K562 (cell line): Measurements from ENCODE around the gene CFAP70. TPM values are rescaled to one million over a fixed set of nuclear protein-coding genes. Genes with fewer than 3 reads are reported as not detected.

Experiments
- ATF1 ChIP-seq, 2 experiments: fragments of 450-650 bp in 1 of 2; IDR thresholded peaks; 2 replicates each; pipeline ENCODE4 v1.6.1; 2016; ENCODE audit warnings: missing compliant biosample characterization in 1 of 2, missing genetic modification characterization in 1 of 2
- BRCA1 ChIP-seq, 2 experiments: fragments of 450-650 bp in 1 of 2; sonication (generic) in 1 of 2; formaldehyde crosslinking in 1 of 2; IDR thresholded peaks; 2 replicates each; pipeline versions ENCODE4 v1.5.0 to v1.6.1; 2017 to 2020; ENCODE audit warnings: mild to moderate bottlenecking in 1 of 2, missing genetic modification reagents in 1 of 2
- CHD1 ChIP-seq: fragments of 200-600 bp; sonication (generic); IDR thresholded peaks from one replicate; pipeline ENCODE4 v1.6.1; 2012; ENCODE audit warnings: mild to moderate bottlenecking, moderate library complexity, low read length, inconsistent platforms
- EHMT2 ChIP-seq: fragments of 450-650 bp; IDR thresholded peaks from 2 replicates; pipeline ENCODE4 v1.6.1; 2018; ENCODE audit warnings: antibody characterized with exemption
- EWSR1 ChIP-seq: fragments of 450-650 bp; IDR thresholded peaks from 2 replicates; pipeline ENCODE4 v1.6.1; 2018; ENCODE audit warnings: borderline replicate concordance, mild to moderate bottlenecking, low read depth, moderate library complexity; ENCODE audit not compliant: partially characterized antibody
- ILK ChIP-seq: fragments of 450-650 bp; IDR thresholded peaks from 2 replicates; pipeline ENCODE4 v1.6.1; 2016; ENCODE audit warnings: missing genetic modification characterization, low read depth, mild to moderate bottlenecking, missing compliant biosample characterization, moderate library complexity, borderline replicate concordance
- JUNB ChIP-seq: fragments of 450-650 bp; formaldehyde crosslinking; conservative IDR thresholded peaks from 2 replicates; pipeline ENCODE4 v1.4.0; 2020; ENCODE audit warnings: mild to moderate bottlenecking
- MCM7 ChIP-seq, 2 experiments: fragments of 450-650 bp; IDR thresholded peaks; 2 replicates each; pipeline ENCODE4 v1.6.1; 2016 to 2018
- NFYB ChIP-seq: IDR thresholded peaks from 2 replicates; pipeline ENCODE4 v1.6.1; 2011; ENCODE audit warnings: mild to moderate bottlenecking, moderate library complexity; ENCODE audit not compliant: insufficient read length; ENCODE audit errors: extremely low read depth
- OTX1 ChIP-seq: fragments of 450-650 bp; formaldehyde crosslinking; IDR thresholded peaks from 2 replicates; pipeline ENCODE4 v1.4.0; 2022; ENCODE audit warnings: mild to moderate bottlenecking
- RNF2 ChIP-seq: sonication (generic); IDR thresholded peaks from 2 replicates; pipeline ENCODE4 v1.6.1; 2016
- SP1 ChIP-seq: sonication (generic); formaldehyde crosslinking; IDR thresholded peaks from 2 replicates; pipeline ENCODE4 v1.8.1; 2022; ENCODE audit warnings: mild to moderate bottlenecking, missing genetic modification reagents
- U2AF1 ChIP-seq: fragments of 200-400 bp; formaldehyde crosslinking; optimal IDR thresholded peaks from 2 replicates; pipeline ENCODE3; 2017; ENCODE audit warnings: mild to moderate bottlenecking, low read depth, low read length, moderate library complexity
- XRCC4 ChIP-seq: IDR thresholded peaks from one replicate; pipeline ENCODE4 v1.6.1; 2011; ENCODE audit not compliant: insufficient read depth, insufficient read length; ENCODE audit errors: extremely low read depth
- ZNF174 ChIP-seq: fragments of 250-450 bp; sonication (Bioruptor Pico); IDR thresholded peaks from 2 replicates; pipeline ENCODE4 v1.4.0; 2020; ENCODE audit warnings: mild to moderate bottlenecking
- ZNF3 ChIP-seq: fragments of 250-450 bp; sonication (Bioruptor Pico); IDR thresholded peaks from 2 replicates; pipeline ENCODE4 v1.5.0; 2021; ENCODE audit warnings: mild to moderate bottlenecking, moderate library complexity
- ZNF766 ChIP-seq: fragments of 200-800 bp; sonication (Bioruptor generic); conservative IDR thresholded peaks from 2 replicates; pipeline ENCODE4 v1.6.1; 2016; ENCODE audit warnings: missing genetic modification characterization, missing compliant biosample characterization
- polyA plus RNA-seq, 8 experiments: library from polyadenylated mRNA; depleted of rRNA in 4 of 8; stranded (reverse) in 5 of 8; unstranded in 3 of 8; fragments of >200 nt; fragmentation: Nextera tagmentation in 2 of 8; fragmentation: Illumina TruSeq in 1 of 8; extraction: Ambion mirVana in 2 of 8; extraction: Trizol in 1 of 8; gene quantifications; 2 replicates each; pipeline versions ENCODE4 v1.2.1 to v1.2.3, GENCODE V29; 2011 to 2014; ENCODE audit warnings: inconsistent platforms in 1 of 8, missing spikeins in 1 of 8
- total RNA-seq, 7 experiments: library from RNA; depleted of rRNA in 6 of 7; stranded (reverse); fragments of >200 nt in 6 of 7; fragmentation: Illumina TruSeq in 2 of 7; extraction: Trizol in 2 of 7; gene quantifications; 2 replicates each; pipeline versions ENCODE4 v1.2.1 to v1.2.3, GENCODE V29; 2011 to 2021; ENCODE audit warnings: low replicate concordance in 1 of 7
- TF ChIP-seq, protein P1 (sequence below): sonication (generic); formaldehyde crosslinking; IDR thresholded peaks from 2 replicates; pipeline ENCODE4 v1.8.0; 2022; ENCODE audit warnings: missing genetic modification reagents, mild to moderate bottlenecking, borderline replicate concordance
- TF ChIP-seq, protein P2 (sequence below): sonication (generic); formaldehyde crosslinking; IDR thresholded peaks from 2 replicates; pipeline ENCODE4 v1.8.0; 2023; ENCODE audit warnings: mild to moderate bottlenecking, missing genetic modification reagents
- TF ChIP-seq, protein P3 (sequence below): fragments of 450-650 bp; IDR thresholded peaks from 2 replicates; pipeline ENCODE4 v1.6.1; 2018; ENCODE audit not compliant: partially characterized antibody
- TF ChIP-seq, protein P4 (sequence below): sonication (generic); formaldehyde crosslinking; IDR thresholded peaks from 2 replicates; pipeline ENCODE4 v1.8.0; 2022; ENCODE audit warnings: missing genetic modification reagents, mild to moderate bottlenecking, moderate library complexity, borderline replicate concordance

Gene CFAP70
- total and polyA plus RNA-seq, 9 of the 15 experiments (the other 6 are each of a cell fraction or from before 2014, with no cell fraction given), result 0.27 to 1.6 (median 0.86) TPM

DNA sequence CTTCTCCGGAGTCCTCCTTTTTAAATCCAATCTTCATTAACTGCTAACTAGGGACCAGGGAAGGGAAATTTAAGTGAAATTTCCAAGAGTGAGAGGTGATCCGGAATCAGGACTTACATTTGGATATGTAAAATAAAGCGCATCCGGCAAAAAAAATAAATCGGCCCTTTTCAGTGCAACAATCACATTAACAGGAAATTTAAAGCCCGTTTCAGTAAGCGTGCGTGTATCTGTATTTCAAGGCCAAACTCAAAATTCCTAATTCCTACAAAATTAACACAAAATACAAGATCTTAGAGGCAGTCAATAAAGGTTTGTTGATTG, 112.4 kb downstream of the CFAP70 start (continued):
- TF ChIP-seq, protein P1, sequence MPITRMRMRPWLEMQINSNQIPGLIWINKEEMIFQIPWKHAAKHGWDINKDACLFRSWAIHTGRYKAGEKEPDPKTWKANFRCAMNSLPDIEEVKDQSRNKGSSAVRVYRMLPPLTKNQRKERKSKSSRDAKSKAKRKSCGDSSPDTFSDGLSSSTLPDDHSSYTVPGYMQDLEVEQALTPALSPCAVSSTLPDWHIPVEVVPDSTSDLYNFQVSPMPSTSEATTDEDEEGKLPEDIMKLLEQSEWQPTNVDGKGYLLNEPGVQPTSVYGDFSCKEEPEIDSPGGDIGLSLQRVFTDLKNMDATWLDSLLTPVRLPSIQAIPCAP (CRISPR knock-in tag), result no peak
- TF ChIP-seq EHMT2 (no peak), JUNB (no peak), U2AF1 (peak; percentile 55), NFYB (no peak), OTX1 (CRISPR knock-in tag) (no peak), RNF2 (no peak), CHD1 (peak; percentile 87), XRCC4 (no peak), ILK (tag) (no peak), ATF1 (CRISPR knock-in tag; IDR thresholded peaks at IDR 0.05) (no peak), ATF1 (tag; IDR thresholded peaks at IDR 0.05) (no peak), ZNF766 (CRISPR knock-in tag) (no peak), ZNF174 (CRISPR knock-in tag) (no peak), EWSR1 (no peak), BRCA1 (IDR thresholded peaks at IDR 0.05) (no peak), BRCA1 (CRISPR knock-in tag; IDR thresholded peaks at IDR 0.05) (no peak), SP1 (CRISPR knock-in tag) (no peak), ZNF3 (peak; percentile 57; the same call in 1 of the 2 replicates), MCM7 (IDR thresholded peaks at IDR 0.05) (no peak)
- TF ChIP-seq, protein P2, sequence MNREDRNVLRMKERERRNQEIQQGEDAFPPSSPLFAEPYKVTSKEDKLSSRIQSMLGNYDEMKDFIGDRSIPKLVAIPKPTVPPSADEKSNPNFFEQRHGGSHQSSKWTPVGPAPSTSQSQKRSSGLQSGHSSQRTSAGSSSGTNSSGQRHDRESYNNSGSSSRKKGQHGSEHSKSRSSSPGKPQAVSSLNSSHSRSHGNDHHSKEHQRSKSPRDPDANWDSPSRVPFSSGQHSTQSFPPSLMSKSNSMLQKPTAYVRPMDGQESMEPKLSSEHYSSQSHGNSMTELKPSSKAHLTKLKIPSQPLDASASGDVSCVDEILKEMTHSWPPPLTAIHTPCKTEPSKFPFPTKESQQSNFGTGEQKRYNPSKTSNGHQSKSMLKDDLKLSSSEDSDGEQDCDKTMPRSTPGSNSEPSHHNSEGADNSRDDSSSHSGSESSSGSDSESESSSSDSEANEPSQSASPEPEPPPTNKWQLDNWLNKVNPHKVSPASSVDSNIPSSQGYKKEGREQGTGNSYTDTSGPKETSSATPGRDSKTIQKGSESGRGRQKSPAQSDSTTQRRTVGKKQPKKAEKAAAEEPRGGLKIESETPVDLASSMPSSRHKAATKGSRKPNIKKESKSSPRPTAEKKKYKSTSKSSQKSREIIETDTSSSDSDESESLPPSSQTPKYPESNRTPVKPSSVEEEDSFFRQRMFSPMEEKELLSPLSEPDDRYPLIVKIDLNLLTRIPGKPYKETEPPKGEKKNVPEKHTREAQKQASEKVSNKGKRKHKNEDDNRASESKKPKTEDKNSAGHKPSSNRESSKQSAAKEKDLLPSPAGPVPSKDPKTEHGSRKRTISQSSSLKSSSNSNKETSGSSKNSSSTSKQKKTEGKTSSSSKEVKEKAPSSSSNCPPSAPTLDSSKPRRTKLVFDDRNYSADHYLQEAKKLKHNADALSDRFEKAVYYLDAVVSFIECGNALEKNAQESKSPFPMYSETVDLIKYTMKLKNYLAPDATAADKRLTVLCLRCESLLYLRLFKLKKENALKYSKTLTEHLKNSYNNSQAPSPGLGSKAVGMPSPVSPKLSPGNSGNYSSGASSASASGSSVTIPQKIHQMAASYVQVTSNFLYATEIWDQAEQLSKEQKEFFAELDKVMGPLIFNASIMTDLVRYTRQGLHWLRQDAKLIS (CRISPR knock-in tag), result no peak
- TF ChIP-seq, protein P3, sequence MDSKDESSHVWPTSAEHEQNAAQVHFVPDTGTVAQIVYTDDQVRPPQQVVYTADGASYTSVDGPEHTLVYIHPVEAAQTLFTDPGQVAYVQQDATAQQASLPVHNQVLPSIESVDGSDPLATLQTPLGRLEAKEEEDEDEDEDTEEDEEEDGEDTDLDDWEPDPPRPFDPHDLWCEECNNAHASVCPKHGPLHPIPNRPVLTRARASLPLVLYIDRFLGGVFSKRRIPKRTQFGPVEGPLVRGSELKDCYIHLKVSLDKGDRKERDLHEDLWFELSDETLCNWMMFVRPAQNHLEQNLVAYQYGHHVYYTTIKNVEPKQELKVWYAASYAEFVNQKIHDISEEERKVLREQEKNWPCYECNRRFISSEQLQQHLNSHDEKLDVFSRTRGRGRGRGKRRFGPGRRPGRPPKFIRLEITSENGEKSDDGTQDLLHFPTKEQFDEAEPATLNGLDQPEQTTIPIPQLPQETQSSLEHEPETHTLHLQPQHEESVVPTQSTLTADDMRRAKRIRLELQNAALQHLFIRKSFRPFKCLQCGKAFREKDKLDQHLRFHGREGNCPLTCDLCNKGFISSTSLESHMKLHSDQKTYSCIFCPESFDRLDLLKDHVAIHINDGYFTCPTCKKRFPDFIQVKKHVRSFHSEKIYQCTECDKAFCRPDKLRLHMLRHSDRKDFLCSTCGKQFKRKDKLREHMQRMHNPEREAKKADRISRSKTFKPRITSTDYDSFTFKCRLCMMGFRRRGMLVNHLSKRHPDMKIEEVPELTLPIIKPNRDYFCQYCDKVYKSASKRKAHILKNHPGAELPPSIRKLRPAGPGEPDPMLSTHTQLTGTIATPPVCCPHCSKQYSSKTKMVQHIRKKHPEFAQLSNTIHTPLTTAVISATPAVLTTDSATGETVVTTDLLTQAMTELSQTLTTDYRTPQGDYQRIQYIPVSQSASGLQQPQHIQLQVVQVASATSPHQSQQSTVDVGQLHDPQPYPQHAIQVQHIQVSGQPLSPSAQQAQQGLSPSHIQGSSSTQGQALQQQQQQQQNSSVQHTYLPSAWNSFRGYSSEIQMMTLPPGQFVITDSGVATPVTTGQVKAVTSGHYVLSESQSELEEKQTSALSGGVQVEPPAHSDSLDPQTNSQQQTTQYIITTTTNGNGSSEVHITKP, result no peak
- TF ChIP-seq, protein P4, sequence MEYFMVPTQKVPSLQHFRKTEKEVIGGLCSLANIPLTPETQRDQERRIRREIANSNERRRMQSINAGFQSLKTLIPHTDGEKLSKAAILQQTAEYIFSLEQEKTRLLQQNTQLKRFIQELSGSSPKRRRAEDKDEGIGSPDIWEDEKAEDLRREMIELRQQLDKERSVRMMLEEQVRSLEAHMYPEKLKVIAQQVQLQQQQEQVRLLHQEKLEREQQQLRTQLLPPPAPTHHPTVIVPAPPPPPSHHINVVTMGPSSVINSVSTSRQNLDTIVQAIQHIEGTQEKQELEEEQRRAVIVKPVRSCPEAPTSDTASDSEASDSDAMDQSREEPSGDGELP (CRISPR knock-in tag), result no peak
